ENCODE data around the gene CPNE2.

The CPNE2 gene

DNA sequence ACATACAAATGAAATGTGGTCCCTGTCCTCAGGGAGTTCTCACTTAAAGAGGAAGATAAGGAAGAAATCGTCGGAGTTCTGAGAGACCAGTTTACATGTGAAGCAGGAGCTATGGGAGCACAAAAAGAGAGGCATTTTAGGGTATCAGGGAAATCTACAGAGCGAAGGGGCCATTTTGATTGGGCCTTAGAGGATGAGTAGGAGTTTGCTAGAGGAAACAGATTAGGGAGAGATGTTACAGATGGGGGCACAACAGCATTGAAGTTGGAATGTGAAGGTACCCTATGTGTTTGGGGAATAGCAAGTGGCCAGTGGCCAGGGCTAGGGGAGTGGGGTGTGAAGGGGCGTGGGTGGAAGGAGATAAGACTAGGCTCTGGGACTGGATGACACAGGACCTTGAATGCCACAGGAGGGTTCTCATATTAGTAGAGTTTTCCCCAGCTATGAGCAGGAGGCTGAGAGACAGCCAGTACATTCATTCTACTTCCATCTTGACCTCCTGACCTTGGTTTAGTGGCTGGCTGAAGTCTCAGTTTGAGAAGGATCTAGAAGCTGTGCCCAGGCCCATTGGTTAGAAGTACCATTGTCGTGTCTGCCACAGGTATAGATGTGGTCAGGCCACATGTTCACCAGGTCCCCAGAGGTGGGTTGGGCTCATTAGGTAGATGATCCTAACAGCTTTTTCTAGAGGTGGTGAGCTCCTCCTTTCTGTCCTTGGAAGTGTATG, 34.8 kb downstream of the CPNE2 start:
- Histone ChIP-seq H3K27me3 (ENCODE audit: insufficient read depth, insufficient read length) (no peaks in the 10 kb centered on the region), H3K4me1 (ENCODE audit: insufficient read depth, insufficient read length) (peaks cover 12% of the 10 kb centered on the region), H3K36me3 (ENCODE audit: insufficient read depth, insufficient read length, low read length) (peaks cover 40% of the 10 kb centered on the region), H3K9ac (ENCODE audit: insufficient read length, low read depth) (no peak overlapping the region), H3K9me3 (ENCODE audit: insufficient read depth, low read length) (no peaks in the 10 kb centered on the region), H3K4me3 (ENCODE audit: insufficient read length, low read depth) (no peak overlapping the region)
- DNase-seq (ENCODE audit: low read depth, low spot score): no peak
- TF ChIP-seq ZNF274 (IDR thresholded peaks at IDR 0.05; ENCODE audit: low read depth, low read length) (no peak), YY1 (IDR thresholded peaks at IDR 0.05; ENCODE audit: insufficient read depth, insufficient read length) (no peak)

DNA sequence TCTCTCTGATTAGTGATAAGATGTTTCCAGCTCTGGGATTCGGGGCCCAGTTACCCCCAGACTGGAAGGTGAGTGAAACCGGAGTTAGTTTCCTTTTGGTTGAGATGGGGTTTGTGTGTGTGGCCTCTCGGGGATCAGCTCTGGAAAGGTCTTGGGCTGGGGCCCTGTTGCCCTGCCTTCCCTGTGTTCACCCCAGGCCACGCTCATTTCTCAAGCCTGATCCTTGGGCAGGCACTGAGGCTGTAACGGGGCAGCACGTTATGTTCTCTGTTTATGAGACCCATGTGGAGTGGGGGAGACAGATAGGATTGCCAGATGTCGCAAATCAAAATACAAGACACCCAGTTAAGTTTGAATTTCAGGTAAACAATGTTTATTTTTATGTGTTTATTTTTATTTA, 35.5 kb downstream of the CPNE2 start:
- TF ChIP-seq ZNF274 (IDR thresholded peaks at IDR 0.05; ENCODE audit: low read depth, low read length): no peak
- TF ChIP-seq YY1 (IDR thresholded peaks at IDR 0.05; ENCODE audit: insufficient read depth, insufficient read length): no peak
- no peak for TF ChIP-seq SUZ12 (IDR thresholded peaks at IDR 0.05; ENCODE audit: extremely low read depth, insufficient read depth, insufficient read length)
- H3K4me1 ChIP-seq (ENCODE audit: insufficient read depth, insufficient read length): peaks cover 15% of the 10 kb centered on the region
- no peak overlapping the region for H3K9ac ChIP-seq (ENCODE audit: insufficient read length, low read depth)
- no peak for DNase-seq (ENCODE audit: low read depth, low spot score)
- H3K4me3 ChIP-seq (ENCODE audit: insufficient read length, low read depth): no peak overlapping the region
- peaks cover 38% of the 10 kb centered on the region for H3K36me3 ChIP-seq (ENCODE audit: insufficient read depth, insufficient read length, low read length)
- no peaks in the 10 kb centered on the region for H3K9me3 ChIP-seq (ENCODE audit: insufficient read depth, low read length)
- H3K27me3 ChIP-seq (ENCODE audit: insufficient read depth, insufficient read length): no peaks in the 10 kb centered on the region

DNA sequence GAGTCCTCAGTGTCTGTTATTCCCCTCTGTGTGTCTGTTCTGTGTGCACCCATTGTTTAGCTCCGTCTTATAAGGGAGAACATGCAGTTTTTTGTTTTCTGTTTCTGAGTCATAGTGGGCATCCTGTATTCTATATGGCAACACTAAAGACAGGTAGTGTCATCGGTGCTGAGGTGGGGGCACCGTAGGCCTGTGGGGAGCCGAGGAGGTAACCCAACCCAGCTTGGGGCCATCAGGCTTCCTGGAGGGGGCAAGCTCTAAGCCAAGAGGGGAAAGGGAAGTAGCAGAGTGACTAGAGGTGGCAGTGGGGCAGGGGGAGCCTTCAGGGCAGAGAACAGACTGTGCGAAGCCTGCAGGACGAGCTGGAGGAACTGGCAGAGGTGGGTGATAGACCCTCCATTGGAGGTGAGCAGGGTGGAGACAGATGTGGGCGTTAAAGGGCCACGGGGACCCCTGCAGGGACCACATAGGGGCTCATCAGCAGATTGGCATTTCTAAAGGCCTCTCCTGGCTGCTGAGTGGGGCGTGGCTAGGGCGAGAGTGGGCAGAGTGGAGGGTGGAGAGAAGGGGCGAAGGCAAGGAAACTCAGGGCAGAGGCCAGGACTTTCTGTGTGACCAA, 36.5 kb downstream of the CPNE2 start:
- H3K9ac ChIP-seq (ENCODE audit: insufficient read length, low read depth): no peak overlapping the region
- DNase-seq (ENCODE audit: low read depth, low spot score): no peak
- no peak overlapping the region for H3K4me3 ChIP-seq (ENCODE audit: insufficient read length, low read depth)
- TF ChIP-seq YY1 (IDR thresholded peaks at IDR 0.05; ENCODE audit: insufficient read depth, insufficient read length): no peak
- TF ChIP-seq ZNF274 (IDR thresholded peaks at IDR 0.05; ENCODE audit: low read depth, low read length): no peak
- no peak for TF ChIP-seq SUZ12 (IDR thresholded peaks at IDR 0.05; ENCODE audit: extremely low read depth, insufficient read depth, insufficient read length)
- no peaks in the 10 kb centered on the region for H3K9me3 ChIP-seq (ENCODE audit: insufficient read depth, low read length)
- peaks cover 30% of the 10 kb centered on the region for H3K36me3 ChIP-seq (ENCODE audit: insufficient read depth, insufficient read length, low read length)
- H3K27me3 ChIP-seq (ENCODE audit: insufficient read depth, insufficient read length): no peaks in the 10 kb centered on the region
- H3K4me1 ChIP-seq (ENCODE audit: insufficient read depth, insufficient read length): peaks cover 18% of the 10 kb centered on the region

DNA sequence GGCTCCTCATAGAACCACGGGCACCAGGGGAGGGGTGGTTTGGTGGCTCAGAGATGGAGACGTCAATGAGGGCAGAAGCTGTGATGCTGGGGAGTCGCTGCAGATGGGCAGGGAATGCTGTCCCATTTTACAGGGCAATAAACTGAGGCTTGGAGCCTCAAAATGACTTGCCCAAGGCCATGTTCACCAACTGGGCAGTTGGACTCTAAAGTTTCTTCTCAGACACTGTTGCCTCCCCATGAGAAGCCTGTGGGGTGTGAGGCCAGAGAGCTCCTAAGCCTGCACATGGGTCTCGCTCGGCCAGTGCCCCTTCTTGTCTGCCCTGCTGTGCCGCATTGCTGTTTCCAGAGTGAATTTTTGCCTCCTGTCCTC, 38.6 kb downstream of the CPNE2 start:
- no peaks in the 10 kb centered on the region for H3K9me3 ChIP-seq (ENCODE audit: insufficient read depth, low read length)
- H3K36me3 ChIP-seq (ENCODE audit: insufficient read depth, insufficient read length, low read length): peaks cover 26% of the 10 kb centered on the region
- no peak overlapping the region for H3K4me3 ChIP-seq (ENCODE audit: insufficient read length, low read depth)
- no peaks in the 10 kb centered on the region for H3K27me3 ChIP-seq (ENCODE audit: insufficient read depth, insufficient read length)
- no peak overlapping the region for H3K9ac ChIP-seq (ENCODE audit: insufficient read length, low read depth)
- TF ChIP-seq SUZ12 (IDR thresholded peaks at IDR 0.05; ENCODE audit: extremely low read depth, insufficient read depth, insufficient read length) (no peak), YY1 (IDR thresholded peaks at IDR 0.05; ENCODE audit: insufficient read depth, insufficient read length) (no peak), ZNF274 (IDR thresholded peaks at IDR 0.05; ENCODE audit: low read depth, low read length) (no peak)
- peaks cover 26% of the 10 kb centered on the region for H3K4me1 ChIP-seq (ENCODE audit: insufficient read depth, insufficient read length)
- no peak for DNase-seq (ENCODE audit: low read depth, low spot score)

DNA sequence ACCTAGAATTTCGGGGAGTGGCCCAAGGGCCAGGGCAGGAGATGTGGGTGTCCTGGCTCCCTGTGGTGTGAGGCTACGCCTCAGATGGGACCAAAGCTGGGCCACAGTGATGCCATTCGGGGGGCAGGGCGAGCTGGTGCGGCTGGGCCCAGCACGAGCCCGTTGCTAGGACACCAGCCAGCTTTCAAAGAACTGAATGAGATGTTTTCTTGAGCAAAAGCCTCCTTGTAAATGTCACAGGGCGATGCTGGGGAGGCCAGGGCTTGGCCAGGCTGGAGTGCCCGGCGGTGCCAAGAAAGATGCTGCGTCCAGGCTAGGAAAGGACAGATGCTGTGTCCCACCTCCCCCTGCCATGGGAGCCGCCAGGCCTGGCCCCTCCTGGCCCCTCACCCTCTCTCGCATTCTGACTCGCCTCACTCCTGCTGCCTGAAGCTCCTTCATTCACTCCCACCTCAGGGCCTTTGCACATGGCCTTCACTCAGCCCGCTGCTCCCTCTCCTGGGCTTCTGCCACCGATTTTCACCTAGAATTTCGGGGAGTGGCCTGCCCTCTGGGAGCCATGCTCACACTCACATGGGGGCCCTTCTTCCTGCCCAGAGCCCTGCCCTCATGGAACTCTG, 39.1 kb downstream of the CPNE2 start:
- Histone ChIP-seq H3K9ac (ENCODE audit: insufficient read length, low read depth) (no peak overlapping the region), H3K4me1 (ENCODE audit: insufficient read depth, insufficient read length) (peaks cover 30% of the 10 kb centered on the region), H3K27me3 (ENCODE audit: insufficient read depth, insufficient read length) (no peaks in the 10 kb centered on the region), H3K4me3 (ENCODE audit: insufficient read length, low read depth) (no peak overlapping the region), H3K36me3 (ENCODE audit: insufficient read depth, insufficient read length, low read length) (peaks cover 20% of the 10 kb centered on the region), H3K9me3 (ENCODE audit: insufficient read depth, low read length) (no peaks in the 10 kb centered on the region)
- TF ChIP-seq ZNF274 (IDR thresholded peaks at IDR 0.05; ENCODE audit: low read depth, low read length): no peak
- no peak for TF ChIP-seq YY1 (IDR thresholded peaks at IDR 0.05; ENCODE audit: insufficient read depth, insufficient read length)
- TF ChIP-seq SUZ12 (IDR thresholded peaks at IDR 0.05; ENCODE audit: extremely low read depth, insufficient read depth, insufficient read length): no peak
- DNase-seq (ENCODE audit: low read depth, low spot score): no peak

DNA sequence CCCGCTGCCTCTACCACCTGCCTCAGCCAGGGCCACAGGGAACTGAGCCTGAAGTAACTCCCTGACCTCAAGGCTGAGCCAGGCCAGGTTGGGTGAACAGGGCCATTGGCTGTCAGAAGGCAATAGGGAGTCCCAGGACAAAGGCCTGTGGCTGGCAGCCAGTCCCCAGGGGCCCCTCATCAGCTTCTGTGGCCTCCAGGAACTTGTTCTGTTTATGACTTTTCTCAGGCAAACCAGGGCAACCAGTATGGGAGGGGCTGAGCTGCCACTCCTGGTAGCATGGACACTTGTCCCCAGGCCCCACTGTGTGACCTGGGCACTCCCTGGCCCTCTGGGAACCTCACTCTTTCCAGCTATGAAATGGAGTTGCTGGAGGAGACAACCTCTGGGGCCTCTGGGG, 40.1 kb downstream of the CPNE2 start:
- Histone ChIP-seq H3K9ac (ENCODE audit: insufficient read length, low read depth) (no peak overlapping the region), H3K27me3 (ENCODE audit: insufficient read depth, insufficient read length) (no peaks in the 10 kb centered on the region), H3K9me3 (ENCODE audit: insufficient read depth, low read length) (no peaks in the 10 kb centered on the region), H3K36me3 (ENCODE audit: insufficient read depth, insufficient read length, low read length) (peaks cover 22% of the 10 kb centered on the region), H3K4me1 (ENCODE audit: insufficient read depth, insufficient read length) (peaks cover 30% of the 10 kb centered on the region), H3K4me3 (ENCODE audit: insufficient read length, low read depth) (no peak overlapping the region)
- no peak for DNase-seq (ENCODE audit: low read depth, low spot score)
- TF ChIP-seq SUZ12 (IDR thresholded peaks at IDR 0.05; ENCODE audit: extremely low read depth, insufficient read depth, insufficient read length) (no peak), YY1 (IDR thresholded peaks at IDR 0.05; ENCODE audit: insufficient read depth, insufficient read length) (no peak), ZNF274 (IDR thresholded peaks at IDR 0.05; ENCODE audit: low read depth, low read length) (no peak)

DNA sequence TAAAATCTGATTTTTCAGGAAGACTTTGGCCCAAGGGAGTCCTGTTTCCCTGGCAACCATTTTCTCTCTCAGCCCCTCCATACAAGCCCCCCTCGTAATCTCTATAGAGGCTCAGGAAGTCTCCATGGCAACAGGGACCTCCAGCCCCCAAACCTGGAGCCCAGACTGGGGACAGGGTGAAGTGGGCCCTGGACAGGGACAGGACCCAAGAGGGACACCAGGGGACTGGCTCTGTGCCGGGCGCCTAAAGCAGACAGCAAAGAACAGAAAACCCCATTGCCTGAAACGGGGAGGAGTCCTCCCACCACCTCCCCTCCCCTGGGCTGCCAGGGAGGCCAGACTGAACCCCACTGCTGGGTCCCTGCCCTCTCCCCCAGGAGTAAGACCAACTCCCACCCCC, 40.6 kb downstream of the CPNE2 start:
- H3K9ac ChIP-seq (ENCODE audit: insufficient read length, low read depth): peak overlapping the region; percentile 45
- H3K4me1 ChIP-seq (ENCODE audit: insufficient read depth, insufficient read length): peaks cover 32% of the 10 kb centered on the region
- no peak overlapping the region for H3K4me3 ChIP-seq (ENCODE audit: insufficient read length, low read depth)
- TF ChIP-seq ZNF274 (IDR thresholded peaks at IDR 0.05; ENCODE audit: low read depth, low read length): no peak
- H3K27me3 ChIP-seq (ENCODE audit: insufficient read depth, insufficient read length): no peaks in the 10 kb centered on the region
- H3K36me3 ChIP-seq (ENCODE audit: insufficient read depth, insufficient read length, low read length): peaks cover 21% of the 10 kb centered on the region
- H3K9me3 ChIP-seq (ENCODE audit: insufficient read depth, low read length): no peaks in the 10 kb centered on the region
- DNase-seq (ENCODE audit: low read depth, low spot score): no peak
